WERI-Rb-1 (cell line): Measurements from ENCODE around the gene OR6C6.

Source experiments
- DNase-seq: peaks from one replicate; pipeline ENCODE4 v3.0.0-alpha.2; 2020
- H3K27ac ChIP-seq: fragments of 250-450 bp; sonication (Bioruptor Pico); 2 replicates; pipeline ENCODE4 v1.5.1; 2020; ENCODE audit warnings: mild to moderate bottlenecking, moderate library complexity
- H3K27me3 ChIP-seq: fragments of 250-450 bp; sonication (Bioruptor Pico); 2 replicates; pipeline ENCODE4 v1.5.1; 2021; ENCODE audit warnings: mild to moderate bottlenecking, low read depth, moderate library complexity; ENCODE audit not compliant: insufficient read depth, severe bottlenecking
- H3K36me3 ChIP-seq: fragments of 250-450 bp; sonication (Bioruptor Pico); 2 replicates; pipeline ENCODE4 v1.5.1; 2020; ENCODE audit warnings: mild to moderate bottlenecking, moderate library complexity
- H3K4me3 ChIP-seq: 2 replicates; pipeline ENCODE4 v1.5.1; 2011; ENCODE audit warnings: low read depth, mild to moderate bottlenecking, control low read depth, low read length
- H3K9me3 ChIP-seq: fragments of 250-450 bp; sonication (Bioruptor Pico); 2 replicates; pipeline ENCODE4 v1.5.1; 2021; ENCODE audit warnings: mild to moderate bottlenecking, moderate library complexity; ENCODE audit not compliant: severe bottlenecking
- CTCF ChIP-seq: IDR thresholded peaks from 2 replicates; pipeline ENCODE4 v1.5.1; 2011; ENCODE audit warnings: low read depth, mild to moderate bottlenecking, control low read depth, inconsistent platforms, low read length

OR6C6 gene

GRCh38 chr12:55289999-55290398 lies 6.4 kb downstream of the OR6C6 start:
- H3K27me3 ChIP-seq: peaks cover 36% of the 10 kb centered on the region
- H3K9me3 ChIP-seq: no peaks in the 10 kb centered on the region
- TF ChIP-seq CTCF: no peak
- H3K4me3 ChIP-seq: no peak overlapping the region
- no peaks in the 10 kb centered on the region for H3K36me3 ChIP-seq
- no peak for DNase-seq
- no peak overlapping the region for H3K27ac ChIP-seq

GRCh38 chr12:55280991-55281390 lies 15.4 kb downstream of the OR6C6 start:
- Histone ChIP-seq H3K9me3 (no peaks in the 10 kb centered on the region), H3K4me3 (no peak overlapping the region), H3K27ac (no peak overlapping the region), H3K36me3 (no peaks in the 10 kb centered on the region), H3K27me3 (peaks cover 29% of the 10 kb centered on the region)
- no peak for DNase-seq
- no peak for TF ChIP-seq CTCF

GRCh38 chr12:55258303-55258702 lies 38.1 kb downstream of the OR6C6 start:
- H3K27me3 ChIP-seq: peaks cover 24% of the 10 kb centered on the region
- H3K36me3 ChIP-seq: no peaks in the 10 kb centered on the region
- no peaks in the 10 kb centered on the region for H3K9me3 ChIP-seq
- DNase-seq: no peak
- H3K4me3 ChIP-seq: no peak overlapping the region
- H3K27ac ChIP-seq: no peak overlapping the region
- no peak for TF ChIP-seq CTCF

- H3K27me3 ChIP-seq: peaks cover 25% of the 10 kb centered on the region
- TF ChIP-seq CTCF: no peak
- H3K27ac ChIP-seq: no peak overlapping the region
- no peak overlapping the region for H3K4me3 ChIP-seq
- no peaks in the 10 kb centered on the region for H3K36me3 ChIP-seq
- no peaks in the 10 kb centered on the region for H3K9me3 ChIP-seq
- no peak for DNase-seq
Measured at GRCh38 chr12:55256831-55257230, 39.5 kb downstream of the OR6C6 start.

- DNase-seq: no peak
- no peak for TF ChIP-seq CTCF
- H3K9me3 ChIP-seq: no peaks in the 10 kb centered on the region
- H3K36me3 ChIP-seq: no peaks in the 10 kb centered on the region
- H3K4me3 ChIP-seq: no peak overlapping the region
- peaks cover 38% of the 10 kb centered on the region for H3K27me3 ChIP-seq
- H3K27ac ChIP-seq: no peak overlapping the region
Measured at GRCh38 chr12:55253281-55253680, 43.1 kb downstream of the OR6C6 start.

GRCh38 chr12:55250944-55251343 lies 45.4 kb downstream of the OR6C6 start:
- peaks cover 42% of the 10 kb centered on the region for H3K27me3 ChIP-seq
- DNase-seq: no peak
- no peak for TF ChIP-seq CTCF
- H3K36me3 ChIP-seq: no peaks in the 10 kb centered on the region
- H3K9me3 ChIP-seq: no peaks in the 10 kb centered on the region
- no peak overlapping the region for H3K4me3 ChIP-seq
- no peak overlapping the region for H3K27ac ChIP-seq
